ENCODE measurements around the gene PIK3C3.

The PIK3C3 gene

GRCh38 chr18:41985914-41986313 is 30.9 kb downstream of the PIK3C3 start:
- in situ Hi-C loops (cut with HindIII; ENCODE audit: low sequenced_read_pairs) = no loop called here
- TF ChIP-seq CTCF (IDR thresholded peaks at IDR 0.05; ENCODE audit: low read depth, low read length, missing control alignments) = no peak

GRCh38 chr18:41989508-41989907 is 34.5 kb downstream of the PIK3C3 start:
- in situ Hi-C loops (cut with HindIII; ENCODE audit: low sequenced_read_pairs) = no loop called here
- no peak overlapping the region for H3K4me3 ChIP-seq (ENCODE audit: low read depth, low read length)
- no peak for DNase-seq (ENCODE audit: low read depth)
- no peak for TF ChIP-seq CTCF (IDR thresholded peaks at IDR 0.05; ENCODE audit: low read depth, low read length, missing control alignments)

More at GRCh38 chr18:41985914-41986313, 30.9 kb downstream of the PIK3C3 start:
- no peak overlapping the region for H3K4me3 ChIP-seq (ENCODE audit: low read depth, low read length)
- no peak for DNase-seq (ENCODE audit: low read depth)

- no peak for TF ChIP-seq CTCF (IDR thresholded peaks at IDR 0.05; ENCODE audit: low read depth, low read length, missing control alignments)
- no peak overlapping the region for H3K4me3 ChIP-seq (ENCODE audit: low read depth, low read length)
- DNase-seq (ENCODE audit: low read depth) = no peak
- in situ Hi-C loops (cut with HindIII; ENCODE audit: low sequenced_read_pairs) = no loop called here
These were observed 37.0 kb downstream of the PIK3C3 start for GRCh38 chr18:41992066-41992465.

- TF ChIP-seq CTCF (IDR thresholded peaks at IDR 0.05; ENCODE audit: low read depth, low read length, missing control alignments) = no peak
- DNase-seq (ENCODE audit: low read depth) = no peak
- H3K4me3 ChIP-seq (ENCODE audit: low read depth, low read length) = no peak overlapping the region
- in situ Hi-C loops (cut with HindIII; ENCODE audit: low sequenced_read_pairs) = no loop called here
These were observed 37.7 kb downstream of the PIK3C3 start for GRCh38 chr18:41992703-41993102.

GRCh38 chr18:41993151-41993550 is 38.1 kb downstream of the PIK3C3 start:
- no peak for TF ChIP-seq CTCF (IDR thresholded peaks at IDR 0.05; ENCODE audit: low read depth, low read length, missing control alignments)
- no peak overlapping the region for H3K4me3 ChIP-seq (ENCODE audit: low read depth, low read length)
- in situ Hi-C loops (cut with HindIII; ENCODE audit: low sequenced_read_pairs) = no loop called here
- DNase-seq (ENCODE audit: low read depth) = no peak

- TF ChIP-seq CTCF (IDR thresholded peaks at IDR 0.05; ENCODE audit: low read depth, low read length, missing control alignments) = no peak
- no peak overlapping the region for H3K4me3 ChIP-seq (ENCODE audit: low read depth, low read length)
- DNase-seq (ENCODE audit: low read depth) = no peak
- in situ Hi-C loops (cut with HindIII; ENCODE audit: low sequenced_read_pairs) = no loop called here
These were observed 41.0 kb downstream of the PIK3C3 start for GRCh38 chr18:41996020-41996419.

GRCh38 chr18:41999751-42000150 is 44.7 kb downstream of the PIK3C3 start:
- no peak for DNase-seq (ENCODE audit: low read depth)
- in situ Hi-C loops (cut with HindIII; ENCODE audit: low sequenced_read_pairs) = no loop called here
- TF ChIP-seq CTCF (IDR thresholded peaks at IDR 0.05; ENCODE audit: low read depth, low read length, missing control alignments) = no peak
- H3K4me3 ChIP-seq (ENCODE audit: low read depth, low read length) = no peak overlapping the region

Measured in astrocyte of the cerebellum (primary cell).